Endodermal cell (in vitro differentiated cells): ENCODE data around the gene MEGF11. TPM values are rescaled to one million over a fixed set of nuclear protein-coding genes. Genes with fewer than 3 reads are reported as not detected.
A peak's percentile ranks its signal among the peaks of the same experiment; 100 is the strongest.

ENCODE experiments used
- DNase-seq: peaks from one replicate; pipeline ENCODE4 v3.0.0-alpha.2; 2017
- H3K27ac ChIP-seq: 2 replicates; pipeline ENCODE4 v1.5.1; 2013; ENCODE audit warnings: mild to moderate bottlenecking, low read depth, low read length, moderate library complexity
- H3K27me3 ChIP-seq: 2 replicates; pipeline ENCODE4 v1.6.1; 2013; ENCODE audit warnings: mild to moderate bottlenecking, low read length, moderate library complexity; ENCODE audit not compliant: insufficient read depth, control insufficient read depth, poor library complexity, severe bottlenecking
- H3K36me3 ChIP-seq: 2 replicates; pipeline ENCODE4 v1.7.0; 2013; ENCODE audit warnings: mild to moderate bottlenecking, low read length, moderate library complexity; ENCODE audit not compliant: control insufficient read depth, insufficient read depth
- H3K4me1 ChIP-seq: one replicate; pipeline ENCODE4 v1.7.0; 2013; ENCODE audit warnings: low read length; ENCODE audit not compliant: control insufficient read depth, insufficient read depth
- H3K4me3 ChIP-seq: 2 replicates; pipeline ENCODE4 v1.5.1; 2013; ENCODE audit warnings: mild to moderate bottlenecking, low read length, moderate library complexity
- H3K9ac ChIP-seq: 2 replicates; pipeline ENCODE4 v1.6.1; 2013; ENCODE audit warnings: mild to moderate bottlenecking, low read length, moderate library complexity; ENCODE audit not compliant: poor library complexity, severe bottlenecking; ENCODE audit errors: extremely low read depth
- H3K9me3 ChIP-seq: 2 replicates; pipeline ENCODE4 v1.6.1; 2013; ENCODE audit warnings: mild to moderate bottlenecking, low read length, moderate library complexity; ENCODE audit not compliant: control insufficient read depth
- H3K27ac Mint-ChIP-seq: 2 replicates; pipeline ENCODE4 v1.8.0; 2020; ENCODE audit warnings: mixed read lengths
- H3K27me3 Mint-ChIP-seq: 2 replicates; pipeline ENCODE4 v1.8.0; 2021; ENCODE audit warnings: mild to moderate bottlenecking, mixed read lengths; ENCODE audit not compliant: insufficient read depth
- H3K36me3 Mint-ChIP-seq: 2 replicates; pipeline ENCODE4 v1.8.0; 2020; ENCODE audit warnings: low read depth, mixed read lengths
- H3K4me1 Mint-ChIP-seq: 2 replicates; pipeline ENCODE4 v1.8.0; 2020; ENCODE audit warnings: mixed read lengths
- H3K4me3 Mint-ChIP-seq: 2 replicates; pipeline ENCODE4 v1.8.0; 2020; ENCODE audit warnings: mild to moderate bottlenecking, moderate library complexity, mixed read lengths
- H3K9me3 Mint-ChIP-seq: 2 replicates; pipeline ENCODE4 v1.8.0; 2020; ENCODE audit warnings: mild to moderate bottlenecking, mixed read lengths
- CTCF ChIP-seq: fragments of 200-600 bp; sonication (generic); conservative IDR thresholded peaks from 2 replicates; pipeline ENCODE4 v1.5.0; 2021; ENCODE audit warnings: antibody characterized with exemption, mild to moderate bottlenecking
- WGBS, 2 experiments: methylation state at CpG; one replicate each; pipeline versions ENCODE4 v1.1.5 to v1.1.7; 2013; ENCODE audit warnings: missing lambda C conversion rate in 2 of 2, mixed read lengths in 1 of 2; ENCODE audit not compliant: insufficient coverage in 1 of 2, insufficient read length in 1 of 2; 5-methylcytosine and 5-hydroxymethylcytosine counted together
- total RNA-seq, 2 donors: library from RNA; stranded (reverse); fragmentation: NEBNext Ultra II Directional in 1 of 2; extraction: Animal tissue kit (Norgen Biotek cat#: 25700) in 1 of 2; gene quantifications; 2 replicates in 1 of 2; 3 replicates in 1 of 2; pipeline ENCODE4 v1.2.1, GENCODE V29; 2021

MEGF11 gene
- total RNA-seq, 2 donors from 2014 or later, result 0.73 to 1.2 TPM

- peaks cover 19% of the 10 kb centered on the region for H3K4me1 ChIP-seq
- H3K4me1 Mint-ChIP-seq, result peaks cover 61% of the 10 kb centered on the region
- no peaks in the 10 kb centered on the region for H3K9me3 Mint-ChIP-seq
- DNase-seq, result no peak
- H3K9me3 ChIP-seq, result no peaks in the 10 kb centered on the region
- no peak overlapping the region for H3K27ac Mint-ChIP-seq
- no peak overlapping the region for H3K4me3 ChIP-seq
- WGBS, 2 experiments, result 91 to 100% methylated on average over 4 of the region's 4 CpGs
- no peaks in the 10 kb centered on the region for H3K36me3 Mint-ChIP-seq
- TF ChIP-seq CTCF, result no peak
- H3K27me3 ChIP-seq, result no peaks in the 10 kb centered on the region
- H3K36me3 ChIP-seq, result no peaks in the 10 kb centered on the region
- no peak overlapping the region for H3K27ac ChIP-seq
- no peak overlapping the region for H3K4me3 Mint-ChIP-seq
- H3K27me3 Mint-ChIP-seq, result no peaks in the 10 kb centered on the region
- H3K9ac ChIP-seq, result no peak overlapping the region
Observed at GRCh38 chr15:66131200-66131599, 122.3 kb downstream of the MEGF11 start.

GRCh38 chr15:66130496-66131034 is 123.0 kb downstream of the MEGF11 start:
- no peaks in the 10 kb centered on the region for H3K36me3 ChIP-seq
- H3K9ac ChIP-seq, result no peak overlapping the region
- WGBS, 2 experiments, result 33 to 66% methylated on average over 1 to 3 of the region's 3 CpGs
- Mint-ChIP-seq H3K27ac (no peak overlapping the region), H3K4me1 (peaks cover 63% of the 10 kb centered on the region), H3K4me3 (no peak overlapping the region), H3K27me3 (no peaks in the 10 kb centered on the region), H3K9me3 (no peaks in the 10 kb centered on the region), H3K36me3 (no peaks in the 10 kb centered on the region)
- H3K27ac ChIP-seq, result no peak overlapping the region
- peaks cover 19% of the 10 kb centered on the region for H3K4me1 ChIP-seq
- no peaks in the 10 kb centered on the region for H3K9me3 ChIP-seq
- peak; percentile 37 for TF ChIP-seq CTCF
- DNase-seq, result no peak
- no peak overlapping the region for H3K4me3 ChIP-seq
- no peaks in the 10 kb centered on the region for H3K27me3 ChIP-seq

- no peak for TF ChIP-seq CTCF
- Histone ChIP-seq H3K36me3 (no peaks in the 10 kb centered on the region), H3K9me3 (no peaks in the 10 kb centered on the region), H3K27ac (no peak overlapping the region), H3K27me3 (no peaks in the 10 kb centered on the region), H3K4me1 (peaks cover 19% of the 10 kb centered on the region), H3K9ac (no peak overlapping the region), H3K4me3 (peak overlapping the region; percentile 43)
- peak overlapping the region; percentile 9 for H3K27ac Mint-ChIP-seq
- peak overlapping the region; percentile 26 for H3K4me3 Mint-ChIP-seq
- peaks cover 67% of the 10 kb centered on the region for H3K4me1 Mint-ChIP-seq
- no peaks in the 10 kb centered on the region for H3K36me3 Mint-ChIP-seq
- H3K27me3 Mint-ChIP-seq, result no peaks in the 10 kb centered on the region
- WGBS, 2 experiments, result 79 to 89% methylated on average over 6 to 7 of the region's 7 CpGs
- no peaks in the 10 kb centered on the region for H3K9me3 Mint-ChIP-seq
- DNase-seq, result no peak
Observed at GRCh38 chr15:66129586-66129985, 124.0 kb downstream of the MEGF11 start.
